Measurements from ENCODE around the gene ADTRP.
"Not testable (repeated sequence)": the region's sequence is repeated elsewhere in the genome, so short reads cannot be mapped to it uniquely, and the experiment has no call there.

The ADTRP gene

GRCh38 chr6:11684901-11685480 is 93.6 kb downstream of the ADTRP start:
- Histone ChIP-seq H3K27ac (ENCODE audit: low read depth, low read length) (no peak overlapping the region), H3K4me3 (ENCODE audit: low read length) (no peak overlapping the region), H2AK5ac (ENCODE audit: low read length) (no peak overlapping the region), H3K79me2 (ENCODE audit: control insufficient read depth, insufficient read depth, low read length) (no peaks in the 10 kb centered on the region), H3K79me1 (ENCODE audit: low read length) (no peaks in the 10 kb centered on the region), H4K8ac (ENCODE audit: low read depth, low read length) (no peak overlapping the region), H3K4me2 (ENCODE audit: low read length) (no peak overlapping the region), H3K9ac (ENCODE audit: low read length) (no peak overlapping the region), H3K4ac (ENCODE audit: low read depth, low read length) (no peak overlapping the region), H2BK5ac (ENCODE audit: low read length) (no peak overlapping the region), H4K5ac (ENCODE audit: low read length) (no peak overlapping the region), H2BK15ac (replicated peaks; ENCODE audit: low read depth) (no peak overlapping the region), H3K23ac (ENCODE audit: low read length) (no peak overlapping the region), H3K4me1 (ENCODE audit: control insufficient read depth, low read depth, low read length) (peaks cover 4% of the 10 kb centered on the region), H3K56ac (ENCODE audit: low read length) (no peak overlapping the region), H3K18ac (ENCODE audit: low read length) (no peak overlapping the region), H3K36me3 (ENCODE audit: control insufficient read depth, insufficient read depth, low read length) (no peaks in the 10 kb centered on the region), H3K27me3 (ENCODE audit: insufficient read depth, low read length, poor library complexity) (no peaks in the 10 kb centered on the region), H2BK120ac (ENCODE audit: low read depth, low read length) (no peak overlapping the region)
- no CpG with 5 or more reads among the region's 4 CpGs for WGBS (ENCODE audit: extremely low coverage, insufficient coverage, low lambda C conversion rate)
- no peak for DNase-seq

- Histone ChIP-seq H3K79me1 (ENCODE audit: low read length) (no peaks in the 10 kb centered on the region), H3K27me3 (ENCODE audit: insufficient read depth, low read length, poor library complexity) (no peaks in the 10 kb centered on the region), H3K27ac (ENCODE audit: low read depth, low read length) (no peak overlapping the region), H2BK120ac (ENCODE audit: low read depth, low read length) (no peak overlapping the region), H3K4me3 (ENCODE audit: low read length) (no peak overlapping the region), H3K4me2 (ENCODE audit: low read length) (no peak overlapping the region), H3K23ac (ENCODE audit: low read length) (no peak overlapping the region), H3K18ac (ENCODE audit: low read length) (no peak overlapping the region), H3K36me3 (ENCODE audit: control insufficient read depth, insufficient read depth, low read length) (no peaks in the 10 kb centered on the region), H2AK5ac (ENCODE audit: low read length) (no peak overlapping the region), H4K5ac (ENCODE audit: low read length) (no peak overlapping the region), H4K8ac (ENCODE audit: low read depth, low read length) (no peak overlapping the region), H2BK15ac (replicated peaks; ENCODE audit: low read depth) (no peak overlapping the region), H3K56ac (ENCODE audit: low read length) (no peak overlapping the region), H3K9ac (ENCODE audit: low read length) (no peak overlapping the region), H2BK5ac (ENCODE audit: low read length) (no peak overlapping the region), H3K79me2 (ENCODE audit: control insufficient read depth, insufficient read depth, low read length) (no peaks in the 10 kb centered on the region), H3K4ac (ENCODE audit: low read depth, low read length) (no peak overlapping the region), H3K4me1 (ENCODE audit: control insufficient read depth, low read depth, low read length) (peaks cover 4% of the 10 kb centered on the region)
- WGBS (ENCODE audit: extremely low coverage, insufficient coverage, low lambda C conversion rate), result no CpG with 5 or more reads among the region's 2 CpGs
- no peak for DNase-seq
Observed at GRCh38 chr6:11683871-11684270, 94.7 kb downstream of the ADTRP start.

GRCh38 chr6:11682561-11682975 is 96.0 kb downstream of the ADTRP start:
- H3K27me3 ChIP-seq (ENCODE audit: insufficient read depth, low read length, poor library complexity), result no peaks in the 10 kb centered on the region
- no peak overlapping the region for H2BK5ac ChIP-seq (ENCODE audit: low read length)
- H2AK5ac ChIP-seq (ENCODE audit: low read length), result no peak overlapping the region
- peaks cover 3% of the 10 kb centered on the region for H3K4me1 ChIP-seq (ENCODE audit: control insufficient read depth, low read depth, low read length)
- no peaks in the 10 kb centered on the region for H3K79me2 ChIP-seq (ENCODE audit: control insufficient read depth, insufficient read depth, low read length)
- H3K56ac ChIP-seq (ENCODE audit: low read length), result no peak overlapping the region
- no peak overlapping the region for H3K23ac ChIP-seq (ENCODE audit: low read length)
- no peak overlapping the region for H3K18ac ChIP-seq (ENCODE audit: low read length)
- H3K36me3 ChIP-seq (ENCODE audit: control insufficient read depth, insufficient read depth, low read length), result no peaks in the 10 kb centered on the region
- no peak for DNase-seq
- no peak overlapping the region for H3K4me2 ChIP-seq (ENCODE audit: low read length)
- no peaks in the 10 kb centered on the region for H3K79me1 ChIP-seq (ENCODE audit: low read length)
- WGBS (ENCODE audit: extremely low coverage, insufficient coverage, low lambda C conversion rate), result no CpG with 5 or more reads among the region's 3 CpGs
- H4K5ac ChIP-seq (ENCODE audit: low read length), result no peak overlapping the region
- H3K9ac ChIP-seq (ENCODE audit: low read length), result no peak overlapping the region
- H3K4ac ChIP-seq (ENCODE audit: low read depth, low read length), result no peak overlapping the region
- H2BK120ac ChIP-seq (ENCODE audit: low read depth, low read length), result no peak overlapping the region
- H2BK15ac ChIP-seq (replicated peaks; ENCODE audit: low read depth), result no peak overlapping the region
- no peak overlapping the region for H3K27ac ChIP-seq (ENCODE audit: low read depth, low read length)
- no peak overlapping the region for H3K4me3 ChIP-seq (ENCODE audit: low read length)
- H4K8ac ChIP-seq (ENCODE audit: low read depth, low read length), result no peak overlapping the region

GRCh38 chr6:11681770-11682169 is 96.8 kb downstream of the ADTRP start:
- no CpG with 5 or more reads among the region's 2 CpGs for WGBS (ENCODE audit: extremely low coverage, insufficient coverage, low lambda C conversion rate)
- H3K79me2 ChIP-seq (ENCODE audit: control insufficient read depth, insufficient read depth, low read length), result no peaks in the 10 kb centered on the region
- H3K4me2 ChIP-seq (ENCODE audit: low read length), result no peak overlapping the region

GRCh38 chr6:11681357-11681756 is 97.2 kb downstream of the ADTRP start:
- H2BK5ac ChIP-seq (ENCODE audit: low read length), result no peak overlapping the region
- H3K79me1 ChIP-seq (ENCODE audit: low read length), result no peaks in the 10 kb centered on the region
- no CpG with 5 or more reads among the region's 1 CpG for WGBS (ENCODE audit: extremely low coverage, insufficient coverage, low lambda C conversion rate)
- H4K8ac ChIP-seq (ENCODE audit: low read depth, low read length), result no peak overlapping the region
- no peak overlapping the region for H3K4me2 ChIP-seq (ENCODE audit: low read length)
- H3K4ac ChIP-seq (ENCODE audit: low read depth, low read length), result no peak overlapping the region
- no peak overlapping the region for H3K56ac ChIP-seq (ENCODE audit: low read length)
- H3K23ac ChIP-seq (ENCODE audit: low read length), result no peak overlapping the region
- no peak overlapping the region for H3K27ac ChIP-seq (ENCODE audit: low read depth, low read length)
- H3K4me1 ChIP-seq (ENCODE audit: control insufficient read depth, low read depth, low read length), result no peaks in the 10 kb centered on the region
- no peak overlapping the region for H2BK120ac ChIP-seq (ENCODE audit: low read depth, low read length)
- no peaks in the 10 kb centered on the region for H3K36me3 ChIP-seq (ENCODE audit: control insufficient read depth, insufficient read depth, low read length)
- no peak overlapping the region for H3K4me3 ChIP-seq (ENCODE audit: low read length)
- H3K18ac ChIP-seq (ENCODE audit: low read length), result no peak overlapping the region
- no peak overlapping the region for H2AK5ac ChIP-seq (ENCODE audit: low read length)
- H3K79me2 ChIP-seq (ENCODE audit: control insufficient read depth, insufficient read depth, low read length), result no peaks in the 10 kb centered on the region
- DNase-seq, result no peak
- H2BK15ac ChIP-seq (replicated peaks; ENCODE audit: low read depth), result no peak overlapping the region
- no peak overlapping the region for H3K9ac ChIP-seq (ENCODE audit: low read length)
- no peak overlapping the region for H4K5ac ChIP-seq (ENCODE audit: low read length)
- no peaks in the 10 kb centered on the region for H3K27me3 ChIP-seq (ENCODE audit: insufficient read depth, low read length, poor library complexity)

More at GRCh38 chr6:11681770-11682169, 96.8 kb downstream of the ADTRP start:
- H2BK120ac ChIP-seq (ENCODE audit: low read depth, low read length), result no peak overlapping the region
- no peak overlapping the region for H3K9ac ChIP-seq (ENCODE audit: low read length)
- H3K4ac ChIP-seq (ENCODE audit: low read depth, low read length), result no peak overlapping the region
- H4K8ac ChIP-seq (ENCODE audit: low read depth, low read length), result no peak overlapping the region
- H3K36me3 ChIP-seq (ENCODE audit: control insufficient read depth, insufficient read depth, low read length), result no peaks in the 10 kb centered on the region
- DNase-seq, result no peak
- no peak overlapping the region for H3K18ac ChIP-seq (ENCODE audit: low read length)
- H2AK5ac ChIP-seq (ENCODE audit: low read length), result no peak overlapping the region
- no peak overlapping the region for H4K5ac ChIP-seq (ENCODE audit: low read length)
- no peaks in the 10 kb centered on the region for H3K79me1 ChIP-seq (ENCODE audit: low read length)
- H3K27ac ChIP-seq (ENCODE audit: low read depth, low read length), result no peak overlapping the region
- no peak overlapping the region for H3K56ac ChIP-seq (ENCODE audit: low read length)
- no peak overlapping the region for H2BK15ac ChIP-seq (replicated peaks; ENCODE audit: low read depth)
- no peaks in the 10 kb centered on the region for H3K4me1 ChIP-seq (ENCODE audit: control insufficient read depth, low read depth, low read length)
- H3K23ac ChIP-seq (ENCODE audit: low read length), result no peak overlapping the region
- no peak overlapping the region for H2BK5ac ChIP-seq (ENCODE audit: low read length)
- no peaks in the 10 kb centered on the region for H3K27me3 ChIP-seq (ENCODE audit: insufficient read depth, low read length, poor library complexity)
- H3K4me3 ChIP-seq (ENCODE audit: low read length), result no peak overlapping the region

- not testable (repeated sequence) for H3K4me2 ChIP-seq (ENCODE audit: low read length); H3K79me2 ChIP-seq (ENCODE audit: control insufficient read depth, insufficient read depth, low read length); H3K9ac ChIP-seq (ENCODE audit: low read length); H3K27ac ChIP-seq (ENCODE audit: low read depth, low read length); H2BK120ac ChIP-seq (ENCODE audit: low read depth, low read length); H2BK15ac ChIP-seq (replicated peaks; ENCODE audit: low read depth); H3K18ac ChIP-seq (ENCODE audit: low read length); H2AK5ac ChIP-seq (ENCODE audit: low read length); H3K36me3 ChIP-seq (ENCODE audit: control insufficient read depth, insufficient read depth, low read length); DNase-seq; H3K4ac ChIP-seq (ENCODE audit: low read depth, low read length); H3K56ac ChIP-seq (ENCODE audit: low read length); H3K27me3 ChIP-seq (ENCODE audit: insufficient read depth, low read length, poor library complexity); H3K4me3 ChIP-seq (ENCODE audit: low read length); H4K8ac ChIP-seq (ENCODE audit: low read depth, low read length); H3K4me1 ChIP-seq (ENCODE audit: control insufficient read depth, low read depth, low read length); H3K23ac ChIP-seq (ENCODE audit: low read length); H2BK5ac ChIP-seq (ENCODE audit: low read length); H3K79me1 ChIP-seq (ENCODE audit: low read length); H4K5ac ChIP-seq (ENCODE audit: low read length)
- WGBS (ENCODE audit: extremely low coverage, insufficient coverage, low lambda C conversion rate), result no CpG with 5 or more reads among the region's 7 CpGs
Observed at GRCh38 chr6:11680479-11680878, 98.1 kb downstream of the ADTRP start.

Measured in mesendoderm (in vitro differentiated cells).